SH-SY5Y (cell line): Measurements from ENCODE around the gene STARD6.

ENCODE experiments used
- GATA2 ChIP-seq: IDR thresholded peaks from 2 replicates; pipeline ENCODE4 v1.6.1; 2011; ENCODE audit warnings: mild to moderate bottlenecking, low read depth, low read length
- GATA3 ChIP-seq: IDR thresholded peaks from 2 replicates; pipeline ENCODE4 v1.6.1; 2011; ENCODE audit warnings: low read depth, mild to moderate bottlenecking, low read length, moderate library complexity

Gene STARD6, protein sequence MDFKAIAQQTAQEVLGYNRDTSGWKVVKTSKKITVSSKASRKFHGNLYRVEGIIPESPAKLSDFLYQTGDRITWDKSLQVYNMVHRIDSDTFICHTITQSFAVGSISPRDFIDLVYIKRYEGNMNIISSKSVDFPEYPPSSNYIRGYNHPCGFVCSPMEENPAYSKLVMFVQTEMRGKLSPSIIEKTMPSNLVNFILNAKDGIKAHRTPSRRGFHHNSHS

GRCh38 chr18:54357660-54358494, at the start of gene STARD6, which contains the start of gene C18orf54:
Gene STARD6, minus strand, starts transcription at chr18:54357858. Its CDS starts 3,285 bp downstream, at chr18:54354573.
Gene C18orf54, plus strand, starts transcription at chr18:54357906. Its CDS starts 2,667 bp downstream, at chr18:54360573.
- no peak for TF ChIP-seq GATA3
- TF ChIP-seq GATA2: no peak; the same call in 1 of the 2 replicates

DNA sequence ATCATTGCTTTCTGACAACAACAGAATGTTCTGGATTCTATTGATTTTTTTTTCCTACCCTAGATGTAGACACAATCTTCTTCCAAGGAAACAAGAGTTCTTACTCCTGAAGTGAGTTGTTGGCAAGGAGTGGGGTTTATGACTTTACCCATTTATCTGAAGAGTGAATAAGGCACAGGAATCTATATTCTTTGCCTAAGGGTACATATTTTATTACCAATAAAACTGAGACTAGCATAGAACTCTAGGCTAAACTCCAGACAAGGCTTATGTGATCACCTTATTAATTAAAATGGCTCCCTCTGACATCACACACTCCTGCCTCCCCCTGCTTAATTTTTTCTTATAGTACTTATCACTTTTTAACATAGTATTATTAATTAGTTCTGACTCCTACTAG, 47.6 kb upstream of the STARD6 start:
- no peak for TF ChIP-seq GATA3
- no peak for TF ChIP-seq GATA2

DNA sequence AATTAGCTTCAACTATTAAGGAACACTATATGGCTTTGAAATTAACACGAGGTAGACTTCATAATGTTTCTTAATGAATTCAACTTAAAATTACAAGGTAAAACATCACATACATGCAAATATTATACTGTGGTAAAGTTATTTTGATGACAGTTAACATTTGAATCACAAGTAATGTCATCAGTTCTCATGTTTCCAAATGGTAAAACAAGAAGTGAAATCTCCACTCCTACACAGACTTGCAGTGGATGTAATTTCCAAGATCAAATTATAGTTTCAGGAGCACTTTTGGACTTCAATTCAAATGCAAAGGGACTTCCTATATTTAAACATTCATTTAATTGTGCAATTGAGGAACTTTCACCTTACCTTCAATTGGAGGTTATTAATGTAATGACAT, 39.1 kb upstream of the STARD6 start:
- TF ChIP-seq GATA2 (no peak), GATA3 (no peak)

DNA sequence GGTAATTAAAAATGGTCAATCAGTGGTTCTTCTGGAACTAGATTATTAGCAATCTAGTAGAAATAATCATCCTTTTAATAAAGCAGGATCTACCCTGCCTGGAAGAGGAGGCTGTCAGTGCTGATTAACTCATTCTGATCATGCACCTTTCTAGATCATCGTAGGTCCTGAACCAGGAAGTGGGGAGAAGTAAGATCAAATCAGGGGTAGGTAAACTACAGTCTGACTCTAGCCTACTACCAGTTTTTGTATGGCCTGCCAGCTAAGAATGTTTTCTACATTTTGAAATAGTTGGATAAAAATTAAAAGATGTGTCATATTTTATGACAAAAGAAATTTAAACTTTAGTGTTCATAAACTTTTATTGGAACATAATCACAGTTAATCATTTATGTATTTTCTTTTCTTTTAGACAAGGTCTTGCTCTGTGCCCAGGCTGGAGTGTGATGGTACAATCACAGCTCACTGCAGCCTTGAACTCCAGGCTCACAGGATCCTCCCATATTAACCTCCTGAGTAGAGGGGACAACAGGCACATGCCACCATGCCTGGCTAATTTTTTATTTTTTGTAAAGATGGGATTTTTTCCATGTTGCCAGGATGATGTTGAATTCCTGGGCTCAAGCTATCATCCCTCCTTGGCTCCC, 36.1 kb upstream of the STARD6 start:
- TF ChIP-seq GATA3 (no peak), GATA2 (no peak)

DNA sequence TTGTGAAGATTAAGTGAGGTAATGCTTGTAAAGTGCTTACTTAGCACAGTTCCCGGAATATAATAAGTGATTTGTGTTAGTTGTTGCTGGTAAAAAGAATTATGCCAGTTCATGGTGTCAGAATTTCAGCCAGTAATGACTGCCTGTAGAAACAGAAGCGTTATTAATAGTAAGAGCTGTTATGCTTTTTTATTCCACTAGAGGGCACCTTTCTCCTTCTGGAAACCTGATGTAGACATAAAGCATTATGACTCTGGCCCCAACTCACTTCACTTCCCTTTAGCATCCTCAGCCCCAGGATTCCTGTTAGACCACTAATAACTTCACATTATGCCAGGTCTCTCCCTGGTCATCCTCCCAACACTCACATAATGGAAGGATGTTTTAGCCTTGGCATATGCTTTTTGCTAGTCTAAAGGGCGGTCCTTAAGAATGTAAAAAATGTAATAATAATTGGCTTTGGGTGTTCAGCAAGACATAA, 34.9 kb upstream of the STARD6 start:
- TF ChIP-seq GATA3 (no peak), GATA2 (no peak)

- TF ChIP-seq GATA3 (no peak), GATA2 (no peak)
Measured at GRCh38 chr18:54390838-54391237, 33.2 kb upstream of the STARD6 start.

DNA sequence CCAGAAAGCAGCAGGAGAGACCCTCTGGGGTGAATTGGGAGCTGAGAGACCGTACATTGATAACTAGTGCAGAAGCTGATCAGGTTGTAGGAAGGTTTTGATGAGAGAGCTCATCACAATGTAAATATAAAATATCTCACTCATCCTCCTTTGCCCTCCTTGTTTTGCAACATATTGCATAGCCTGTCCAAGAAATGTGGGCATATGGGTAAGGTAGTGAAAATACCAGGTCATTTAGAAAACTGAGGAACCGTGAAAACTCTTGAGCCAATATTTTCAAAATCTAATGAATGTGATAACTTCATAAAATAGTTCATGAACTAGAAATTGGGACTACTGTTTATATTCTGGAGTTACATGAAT, 31.5 kb upstream of the STARD6 start:
- TF ChIP-seq GATA2: no peak
- no peak for TF ChIP-seq GATA3

GRCh38 chr18:54388203-54389142, 30.8 kb upstream of the STARD6 start:
- no peak for TF ChIP-seq GATA2
- TF ChIP-seq GATA3: no peak

DNA sequence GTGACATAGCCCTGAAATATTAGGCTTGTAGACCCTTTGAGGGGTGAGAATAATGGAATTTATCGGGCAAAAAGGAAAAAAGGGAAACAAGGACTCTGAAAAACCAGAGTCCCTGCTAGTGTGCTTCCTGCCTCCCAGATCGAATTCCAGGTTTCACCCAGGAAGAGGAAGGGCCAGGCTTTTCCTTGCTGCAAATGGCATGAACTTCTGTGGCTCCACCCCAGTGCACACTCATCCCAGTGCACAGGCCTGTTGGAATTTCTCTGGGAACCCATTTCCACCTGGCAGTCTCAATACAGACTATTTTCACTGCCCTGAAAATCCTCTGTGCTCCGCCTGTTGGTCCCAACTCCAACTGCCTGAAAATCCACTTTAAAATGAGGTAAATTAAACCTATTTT, 30.0 kb upstream of the STARD6 start:
- no peak for TF ChIP-seq GATA2
- no peak for TF ChIP-seq GATA3

DNA sequence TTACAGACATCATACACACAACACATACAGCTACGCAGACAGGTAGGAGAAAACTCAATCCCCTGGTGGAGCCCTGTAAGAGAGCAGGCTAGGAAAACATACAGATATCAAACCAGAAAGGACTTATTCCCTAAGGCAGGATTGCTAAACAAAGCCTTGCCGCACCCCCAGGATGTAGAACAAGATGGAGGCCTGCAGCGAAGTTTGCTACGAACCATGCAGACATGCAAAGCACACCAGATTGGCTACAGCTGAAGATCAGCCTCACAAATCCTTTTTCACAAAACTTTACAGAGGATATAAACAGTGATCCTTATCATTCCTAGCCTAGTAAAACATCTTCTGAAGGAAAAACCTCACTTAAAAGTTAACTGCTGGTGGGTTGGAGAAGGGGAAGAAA, 28.4 kb upstream of the STARD6 start:
- TF ChIP-seq GATA2 (no peak), GATA3 (no peak)

GRCh38 chr18:54382733-54383252, 25.1 kb upstream of the STARD6 start:
- TF ChIP-seq GATA2 (no peak), GATA3 (no peak)

- TF ChIP-seq GATA3: no peak
- TF ChIP-seq GATA2: no peak
Measured at GRCh38 chr18:54382076-54382475, 24.4 kb upstream of the STARD6 start.

DNA sequence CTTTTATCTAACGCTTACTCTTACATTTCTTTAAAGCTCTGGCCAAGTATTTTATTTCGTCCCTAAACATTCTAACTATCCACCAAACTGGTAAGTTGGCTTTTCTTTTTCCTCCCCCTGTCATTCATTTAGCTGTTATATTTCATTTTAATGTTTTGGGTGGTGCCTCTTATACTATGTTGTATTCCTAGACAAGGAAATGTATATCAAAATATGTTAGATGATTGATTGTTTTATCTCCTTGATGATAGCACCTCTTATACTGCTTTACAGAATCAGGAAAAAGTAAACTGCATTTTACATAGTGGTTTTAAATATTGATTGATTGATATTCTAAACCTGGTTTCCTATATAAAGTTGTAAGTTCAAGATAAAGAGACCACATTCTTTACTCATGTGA, 24.0 kb upstream of the STARD6 start:
- TF ChIP-seq GATA2 (no peak), GATA3 (no peak)
